ENCODE data around the gene LRRC9. TPM values are rescaled to one million over a fixed set of nuclear protein-coding genes. Genes with fewer than 3 reads are reported as not detected.

LRRC9 gene
- total and polyA plus RNA-seq, 10 donors: not detected

DNA sequence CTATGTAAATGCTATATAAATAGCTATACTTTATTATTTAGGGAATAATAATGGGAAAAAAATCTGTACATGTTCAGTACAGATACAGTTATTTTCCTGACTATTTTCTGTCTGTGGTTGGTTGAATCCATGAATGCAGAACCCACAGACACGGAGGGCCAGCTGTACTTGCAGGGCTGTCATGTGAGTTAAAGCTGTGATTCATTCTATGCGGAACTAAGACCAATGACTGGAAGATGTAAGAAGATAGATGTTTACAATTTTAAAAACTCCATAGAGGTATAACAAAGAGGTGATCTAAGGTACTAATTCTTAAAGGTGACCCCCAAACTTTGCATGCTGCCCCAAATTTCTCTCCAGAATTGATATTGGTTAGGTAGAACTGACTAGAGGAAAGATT, 186.4 kb downstream of the LRRC9 start:
- DNase-seq: no peak
- peaks cover 0 to 26% (median 2%) of the 10 kb centered on the region in 6 donors for H3K36me3 ChIP-seq
- no peak for TF ChIP-seq POLR2A (IDR thresholded peaks at IDR 0.05)
- TF ChIP-seq POLR2AphosphoS5 (IDR thresholded peaks at IDR 0.05): no peak
- TF ChIP-seq, protein P1, sequence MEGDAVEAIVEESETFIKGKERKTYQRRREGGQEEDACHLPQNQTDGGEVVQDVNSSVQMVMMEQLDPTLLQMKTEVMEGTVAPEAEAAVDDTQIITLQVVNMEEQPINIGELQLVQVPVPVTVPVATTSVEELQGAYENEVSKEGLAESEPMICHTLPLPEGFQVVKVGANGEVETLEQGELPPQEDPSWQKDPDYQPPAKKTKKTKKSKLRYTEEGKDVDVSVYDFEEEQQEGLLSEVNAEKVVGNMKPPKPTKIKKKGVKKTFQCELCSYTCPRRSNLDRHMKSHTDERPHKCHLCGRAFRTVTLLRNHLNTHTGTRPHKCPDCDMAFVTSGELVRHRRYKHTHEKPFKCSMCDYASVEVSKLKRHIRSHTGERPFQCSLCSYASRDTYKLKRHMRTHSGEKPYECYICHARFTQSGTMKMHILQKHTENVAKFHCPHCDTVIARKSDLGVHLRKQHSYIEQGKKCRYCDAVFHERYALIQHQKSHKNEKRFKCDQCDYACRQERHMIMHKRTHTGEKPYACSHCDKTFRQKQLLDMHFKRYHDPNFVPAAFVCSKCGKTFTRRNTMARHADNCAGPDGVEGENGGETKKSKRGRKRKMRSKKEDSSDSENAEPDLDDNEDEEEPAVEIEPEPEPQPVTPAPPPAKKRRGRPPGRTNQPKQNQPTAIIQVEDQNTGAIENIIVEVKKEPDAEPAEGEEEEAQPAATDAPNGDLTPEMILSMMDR (IDR thresholded peaks at IDR 0.05 in 8 of 11, conservative IDR thresholded peaks at IDR 0.05 in 3 of 11): no peak
- WGBS, 5 donors: 47 to 68% (median 55%) methylated on average over 2 of the region's 2 CpGs
- peaks cover 0 to 5% (median 0%) of the 10 kb centered on the region in 8 donors for H3K9me3 ChIP-seq
- H3K27me3 ChIP-seq (replicated peaks in 1 of 7): no peaks in the 10 kb centered on the region
- intact Hi-C loops (cut with DNase I; ENCODE audit: low total_unique reads): no loop called here
- no peak overlapping the region for H3K4me3 ChIP-seq
- H3K27ac ChIP-seq: no peak overlapping the region
- H3K4me1 ChIP-seq: peaks cover 0 to 31% (median 3%) of the 10 kb centered on the region in 6 donors

DNA sequence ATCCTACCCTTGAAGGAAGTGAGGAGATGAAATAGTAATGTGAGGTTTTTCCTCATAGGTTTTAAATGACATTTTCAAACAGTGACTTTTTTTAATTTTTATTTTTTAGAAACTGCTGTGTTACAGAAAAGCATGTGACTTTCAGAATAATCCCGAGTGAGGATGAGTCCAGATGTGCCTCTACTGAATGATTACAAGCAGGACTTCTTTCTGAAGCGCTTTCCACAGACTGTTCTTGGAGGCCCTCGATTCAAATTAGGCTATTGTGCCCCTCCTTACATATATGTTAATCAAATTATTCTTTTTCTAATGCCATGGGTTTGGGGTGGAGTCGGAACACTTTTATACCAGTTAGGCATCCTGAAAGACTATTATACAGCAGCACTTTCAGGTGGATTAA, 187.5 kb downstream of the LRRC9 start:
- no peak for TF ChIP-seq POLR2A (IDR thresholded peaks at IDR 0.05)
- TF ChIP-seq, protein P1 (IDR thresholded peaks at IDR 0.05 in 8 of 11, conservative IDR thresholded peaks at IDR 0.05 in 3 of 11): no peak
- TF ChIP-seq POLR2AphosphoS5 (IDR thresholded peaks at IDR 0.05): no peak
- Histone ChIP-seq H3K4me1 (peaks cover 0 to 37% (median 3%) of the 10 kb centered on the region in 6 donors), H3K36me3 (peaks cover 0 to 26% (median 2%) of the 10 kb centered on the region in 6 donors), H3K27ac (no peak overlapping the region), H3K27me3 (replicated peaks in 1 of 7) (no peaks in the 10 kb centered on the region), H3K9me3 (peaks cover 0 to 5% (median 0%) of the 10 kb centered on the region in 8 donors), H3K4me3 (no peak overlapping the region)
- DNase-seq: no peak
- WGBS, 5 donors: 88 to 93% (median 89%) methylated on average over 4 of the region's 4 CpGs
- intact Hi-C loops (cut with DNase I; ENCODE audit: low total_unique reads): no loop called here

DNA sequence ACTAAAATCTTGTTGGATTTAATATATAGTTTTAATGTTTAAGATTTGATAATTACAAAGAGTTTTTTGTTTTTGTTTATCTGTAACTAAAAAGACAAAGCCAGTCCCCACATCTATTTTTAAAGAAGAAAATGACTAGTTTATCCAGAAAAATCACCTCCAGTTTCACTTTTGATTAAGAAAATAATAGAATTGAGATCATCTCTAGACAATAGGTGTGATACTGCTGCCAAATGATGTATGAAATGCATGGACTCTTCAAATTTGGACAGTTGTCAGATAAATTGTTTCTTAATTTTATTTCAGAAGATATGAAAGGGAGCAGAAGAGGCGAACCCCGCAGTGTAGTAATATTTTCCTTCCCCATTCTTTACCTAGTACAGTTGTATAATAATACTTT, 191.8 kb downstream of the LRRC9 start:
- DNase-seq: no peak
- intact Hi-C loops (cut with DNase I; ENCODE audit: low total_unique reads): no loop called here
- Histone ChIP-seq H3K9me3 (no peaks in the 10 kb centered on the region), H3K27ac (no peak overlapping the region), H3K4me1 (peaks cover 0 to 11% (median 0%) of the 10 kb centered on the region in 6 donors), H3K36me3 (peaks cover 0 to 51% (median 10%) of the 10 kb centered on the region in 6 donors), H3K27me3 (replicated peaks in 1 of 7) (no peaks in the 10 kb centered on the region), H3K4me3 (no peak overlapping the region)
- TF ChIP-seq POLR2A (IDR thresholded peaks at IDR 0.05): no peak
- TF ChIP-seq, protein P1 (IDR thresholded peaks at IDR 0.05 in 8 of 11, conservative IDR thresholded peaks at IDR 0.05 in 3 of 11): no peak
- no peak for TF ChIP-seq POLR2AphosphoS5 (IDR thresholded peaks at IDR 0.05)
- WGBS, 5 donors: 54 to 90% (median 69%) methylated on average over 2 of the region's 2 CpGs

Other genes with a start within 250 kb of the LRRC9 start
- 10 to 100 TPM; 27.8 to 65.4 (median 47.8) TPM for gene RTN1, start 49.4 kb upstream of the LRRC9 start, total RNA-seq
- 10 to 100 TPM in 1 of 3 donors, 1 to 10 TPM in 2; 4.1 to 17.6 (median 6.0) TPM for gene RTN1, start 49.4 kb upstream of the LRRC9 start, polyA plus RNA-seq
- gene PCNX4, start 171.8 kb downstream of the LRRC9 start, total RNA-seq: 100 to 1,000 TPM in 1 of 7 donors, 10 to 100 TPM in 6; 40.2 to 102 (median 51.9) TPM
- 10 to 100 TPM; 11.5 to 12.7 (median 12.2) TPM for gene PCNX4, start 171.8 kb downstream of the LRRC9 start, polyA plus RNA-seq
- 10 to 100 TPM; 47.5 to 93.1 (median 56.2) TPM for gene DHRS7, start 245.3 kb downstream of the LRRC9 start, total RNA-seq
- gene DHRS7, start 245.3 kb downstream of the LRRC9 start, polyA plus RNA-seq: 10 to 100 TPM; 30.0 to 32.1 (median 30.8) TPM